ENCODE results near the gene SAMD14. TPM values are rescaled to one million over a fixed set of nuclear protein-coding genes. Genes with fewer than 3 reads are reported as not detected.

SAMD14 gene
- polyA plus RNA-seq, 1 experiment = 3.5 TPM

GRCh38 chr17:50108556-50108955 lies 21.4 kb downstream of the SAMD14 start:
- H3K27ac ChIP-seq (ENCODE audit: low read depth, low read length) = no peak overlapping the region

GRCh38 chr17:50107790-50108414 lies 22.1 kb downstream of the SAMD14 start:
- Histone ChIP-seq H3K27me3 (ENCODE audit: control insufficient read depth, insufficient read depth, low read length) (no peaks in the 10 kb centered on the region), H3K9me3 (ENCODE audit: control insufficient read depth, insufficient read depth, low read length) (no peaks in the 10 kb centered on the region; the same call in 1 of the 2 replicates), H3K4me3 (ENCODE audit: low read depth, low read length) (no peak overlapping the region), H3K27ac (ENCODE audit: low read depth, low read length) (peak overlapping the region; percentile 21)
- POLR2A ChIA-PET = interaction anchor here (0.9 to 1.0 kb wide), 2 partner anchors 9 to 26 kb away, joined by 3 to 4 read pairs; no protein-coding TSS in a partner anchor
- CTCF ChIA-PET = interaction anchor here (0.6 to 2.1 kb wide), 4 partner anchors 10 to 190 kb away, joined by 3 to 18 read pairs (median 4); no protein-coding TSS in a partner anchor
- DNase-seq (ENCODE audit: low read depth, low spot score) = no peak
- TF ChIP-seq CTCF (IDR thresholded peaks at IDR 0.05; ENCODE audit: low read depth, low read length) = no peak

More at GRCh38 chr17:50108556-50108955, 21.4 kb downstream of the SAMD14 start:
- CTCF ChIA-PET = interaction anchor here (0.6 to 2.1 kb wide), 5 partner anchors 9 to 190 kb away, joined by 3 to 18 read pairs (median 3); no protein-coding TSS in a partner anchor
- no peak for TF ChIP-seq CTCF (IDR thresholded peaks at IDR 0.05; ENCODE audit: low read depth, low read length)
- Histone ChIP-seq H3K9me3 (ENCODE audit: control insufficient read depth, insufficient read depth, low read length) (no peaks in the 10 kb centered on the region; the same call in 1 of the 2 replicates), H3K27me3 (ENCODE audit: control insufficient read depth, insufficient read depth, low read length) (no peaks in the 10 kb centered on the region), H3K4me3 (ENCODE audit: low read depth, low read length) (no peak overlapping the region)
- POLR2A ChIA-PET = no interaction called here
- no peak for DNase-seq (ENCODE audit: low read depth, low spot score)

GRCh38 chr17:50106393-50107131 lies 23.4 kb downstream of the SAMD14 start:
- POLR2A ChIA-PET = interaction anchor here (0.9 kb wide), 1 partner anchor 27 kb away, joined by 4 read pairs; no protein-coding TSS in a partner anchor
- no peak for TF ChIP-seq CTCF (IDR thresholded peaks at IDR 0.05; ENCODE audit: low read depth, low read length)
- CTCF ChIA-PET = no interaction called here
- Histone ChIP-seq H3K27ac (ENCODE audit: low read depth, low read length) (no peak overlapping the region), H3K4me3 (ENCODE audit: low read depth, low read length) (no peak overlapping the region), H3K27me3 (ENCODE audit: control insufficient read depth, insufficient read depth, low read length) (no peaks in the 10 kb centered on the region), H3K9me3 (ENCODE audit: control insufficient read depth, insufficient read depth, low read length) (no peaks in the 10 kb centered on the region)
- DNase-seq (ENCODE audit: low read depth, low spot score) = no peak

GRCh38 chr17:50105811-50106210 lies 24.1 kb downstream of the SAMD14 start:
- H3K9me3 ChIP-seq (ENCODE audit: control insufficient read depth, insufficient read depth, low read length) = no peaks in the 10 kb centered on the region
- H3K4me3 ChIP-seq (ENCODE audit: low read depth, low read length) = no peak overlapping the region
- no peak for TF ChIP-seq CTCF (IDR thresholded peaks at IDR 0.05; ENCODE audit: low read depth, low read length)
- no peaks in the 10 kb centered on the region for H3K27me3 ChIP-seq (ENCODE audit: control insufficient read depth, insufficient read depth, low read length)
- DNase-seq (ENCODE audit: low read depth, low spot score) = no peak
- CTCF ChIA-PET = interaction anchor here (2.1 kb wide), 1 partner anchor 12 kb away, joined by 15 read pairs; no protein-coding TSS in a partner anchor
- H3K27ac ChIP-seq (ENCODE audit: low read depth, low read length) = no peak overlapping the region
- POLR2A ChIA-PET = no interaction called here

- Histone ChIP-seq H3K27ac (ENCODE audit: low read depth, low read length) (no peak overlapping the region), H3K9me3 (ENCODE audit: control insufficient read depth, insufficient read depth, low read length) (no peaks in the 10 kb centered on the region), H3K4me3 (ENCODE audit: low read depth, low read length) (no peak overlapping the region), H3K27me3 (ENCODE audit: control insufficient read depth, insufficient read depth, low read length) (no peaks in the 10 kb centered on the region)
- POLR2A ChIA-PET = no interaction called here
- CTCF ChIA-PET = interaction anchor here (0.8 to 2.1 kb wide), 5 partner anchors 10 to 17 kb away, joined by 3 to 17 read pairs (median 4); no protein-coding TSS in a partner anchor
- DNase-seq (ENCODE audit: low read depth, low spot score) = no peak
- TF ChIP-seq CTCF (IDR thresholded peaks at IDR 0.05; ENCODE audit: low read depth, low read length) = no peak
Measured at GRCh38 chr17:50103941-50104340, 26.0 kb downstream of the SAMD14 start.

All from AG04450 (cell line).